GM18526 (cell line): ENCODE results near the gene LHX5.

Experiments
- POLR2A ChIP-seq: IDR thresholded peaks from 3 replicates; pipeline ENCODE4 v1.6.1; 2011; ENCODE audit not compliant: insufficient read length; ENCODE audit errors: extremely low read depth

Gene LHX5

DNA sequence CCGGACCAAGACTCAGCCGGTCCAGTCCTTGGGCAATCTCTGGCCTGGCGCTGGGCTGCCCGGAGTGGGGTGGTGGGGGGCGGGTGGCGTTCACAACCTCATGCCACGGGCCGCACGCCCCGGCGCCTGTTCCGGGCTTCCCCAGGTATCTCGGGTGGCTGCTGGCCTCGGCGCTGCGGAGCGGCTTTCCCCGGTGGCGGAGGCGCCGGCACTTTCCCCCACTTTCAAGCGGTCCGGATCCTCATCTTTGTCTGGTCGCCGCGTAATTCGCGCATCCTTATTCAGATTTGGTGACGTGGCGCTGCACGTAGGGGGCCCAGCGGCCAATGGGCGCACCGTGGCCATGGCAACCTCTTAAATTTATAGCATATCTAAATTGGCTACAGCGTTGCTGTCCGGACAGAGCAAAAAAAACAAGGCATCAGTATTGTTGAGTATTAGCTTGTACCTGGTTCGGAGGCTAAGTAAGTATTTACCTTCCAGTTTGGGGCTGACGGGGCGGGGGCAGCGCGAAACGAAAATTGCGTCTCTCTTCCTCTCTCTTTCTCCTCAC lies at the start of gene LHX5:
LHX5 (minus strand) TSS at position 253 of the 553 bp plus-strand sequence. CDS start 373 bp downstream, outside the sequence.
- TF ChIP-seq POLR2A, result no peak

DNA sequence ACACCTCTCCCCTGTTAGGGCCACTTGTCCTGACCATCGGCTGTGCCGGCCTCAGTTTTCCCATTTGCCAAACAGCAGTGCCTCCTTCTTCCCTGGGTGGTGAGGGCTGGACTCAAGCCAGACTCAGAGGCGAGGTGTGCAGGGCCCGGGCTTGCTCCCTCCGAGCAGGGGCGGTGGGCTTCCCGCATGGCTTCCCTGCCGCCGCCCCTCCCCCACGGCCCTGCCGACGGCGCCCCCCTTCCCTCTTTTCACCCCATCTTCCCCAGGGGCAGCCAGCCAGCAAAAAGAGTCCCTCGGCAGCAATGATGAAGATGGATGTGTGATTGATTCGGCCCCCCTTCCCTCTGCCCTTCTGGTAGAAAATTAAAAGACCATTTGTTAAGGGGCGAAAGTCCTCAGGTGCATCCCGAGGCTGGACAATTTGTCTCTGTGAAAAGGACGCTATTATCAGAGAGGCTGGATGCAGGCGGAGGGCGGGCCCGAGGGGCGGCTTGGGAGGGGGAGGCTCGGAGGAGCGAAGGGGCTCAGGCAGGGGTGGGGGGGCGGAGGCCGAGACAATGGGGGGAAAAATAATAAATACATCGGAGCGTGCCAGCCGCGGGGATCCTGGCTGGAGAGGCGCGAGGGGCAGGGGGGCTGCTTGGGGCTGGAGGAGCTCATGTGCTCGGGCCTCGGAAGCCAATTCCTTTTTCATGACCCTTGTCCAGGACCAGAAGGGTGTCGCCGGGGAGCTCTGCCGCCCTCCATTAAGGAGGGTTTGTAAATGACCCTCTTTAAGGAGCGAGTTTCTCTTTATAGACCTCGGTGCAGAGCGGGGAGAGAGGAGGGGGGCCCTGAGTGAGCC lies 48.0 kb upstream of the LHX5 start:
- no peak for TF ChIP-seq POLR2A

- TF ChIP-seq POLR2A, result no peak
These were observed 43.6 kb upstream of the LHX5 start for GRCh38 chr12:113515082-113515856.

DNA sequence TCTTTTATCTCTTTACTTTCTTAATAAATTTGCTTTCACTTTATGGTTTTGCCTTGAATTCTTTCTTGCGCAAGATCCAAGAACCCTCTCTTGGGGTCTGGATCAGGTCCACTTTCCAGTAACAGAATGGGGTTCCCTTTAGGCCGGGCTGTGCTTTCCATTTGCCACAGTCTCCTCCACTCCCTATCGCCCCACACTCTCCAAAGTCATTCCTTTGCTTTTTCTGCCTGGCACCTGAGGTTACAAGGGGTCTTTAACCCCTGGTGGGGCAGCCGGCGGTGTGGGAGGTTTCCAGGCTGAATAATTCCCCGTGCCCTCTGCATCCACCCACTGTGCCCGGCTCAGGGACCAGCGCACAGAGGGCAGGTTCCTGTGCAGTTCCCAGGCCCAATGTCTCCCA lies 42.9 kb upstream of the LHX5 start:
- no peak for TF ChIP-seq POLR2A

DNA sequence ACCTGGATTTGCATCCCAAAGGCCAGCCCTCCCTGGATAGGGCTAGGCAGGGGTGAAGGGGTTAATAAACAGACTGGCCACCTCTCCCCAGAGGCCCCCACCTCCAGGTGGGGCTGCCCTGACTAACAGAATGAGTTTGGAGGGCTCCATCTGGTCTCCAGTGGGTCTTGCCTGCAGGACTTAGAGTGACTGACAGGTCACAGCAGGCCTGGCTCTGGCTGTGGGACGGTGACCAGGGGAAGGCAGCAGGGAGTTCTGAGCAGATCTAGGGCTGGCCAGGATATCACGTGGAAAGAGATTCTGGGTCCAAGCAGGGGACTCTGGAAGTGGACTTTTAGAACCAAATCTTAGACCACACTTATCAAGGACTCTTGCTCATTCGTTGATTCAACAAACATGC lies 40.9 kb upstream of the LHX5 start:
- no peak for TF ChIP-seq POLR2A

GRCh38 chr12:113506867-113507266 lies 35.2 kb upstream of the LHX5 start:
- no peak for TF ChIP-seq POLR2A

GRCh38 chr12:113505941-113506340 lies 34.3 kb upstream of the LHX5 start:
- TF ChIP-seq POLR2A, result no peak

GRCh38 chr12:113504917-113505316 lies 33.2 kb upstream of the LHX5 start:
- TF ChIP-seq POLR2A, result no peak

DNA sequence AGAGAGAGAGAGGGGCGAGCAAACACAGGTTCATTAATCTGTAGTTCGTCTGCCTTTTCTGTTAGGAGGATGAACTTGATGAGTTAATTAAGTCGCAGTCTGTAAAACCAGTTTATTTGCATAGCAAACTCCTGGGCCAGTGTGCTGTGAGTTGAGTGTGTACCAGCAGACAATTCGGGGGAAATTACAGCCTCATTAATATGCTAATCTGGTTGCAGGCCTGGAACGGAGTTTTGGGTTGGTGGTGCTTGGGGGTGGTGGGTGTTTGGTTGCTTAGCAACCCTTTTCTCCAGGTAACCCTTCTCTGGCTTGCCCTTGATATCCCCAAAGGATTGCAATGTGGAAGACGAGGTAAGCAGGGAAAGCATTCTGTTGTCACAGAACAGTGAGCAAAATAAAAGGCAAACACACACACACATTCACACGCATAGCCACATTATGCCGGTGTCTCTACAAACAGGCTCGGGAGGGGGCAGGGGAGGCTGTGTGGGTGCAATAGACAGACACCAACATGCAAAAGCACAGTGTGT lies 29.2 kb upstream of the LHX5 start:
- no peak for TF ChIP-seq POLR2A

GRCh38 chr12:113500306-113500675 lies 28.6 kb upstream of the LHX5 start:
- no peak for TF ChIP-seq POLR2A

DNA sequence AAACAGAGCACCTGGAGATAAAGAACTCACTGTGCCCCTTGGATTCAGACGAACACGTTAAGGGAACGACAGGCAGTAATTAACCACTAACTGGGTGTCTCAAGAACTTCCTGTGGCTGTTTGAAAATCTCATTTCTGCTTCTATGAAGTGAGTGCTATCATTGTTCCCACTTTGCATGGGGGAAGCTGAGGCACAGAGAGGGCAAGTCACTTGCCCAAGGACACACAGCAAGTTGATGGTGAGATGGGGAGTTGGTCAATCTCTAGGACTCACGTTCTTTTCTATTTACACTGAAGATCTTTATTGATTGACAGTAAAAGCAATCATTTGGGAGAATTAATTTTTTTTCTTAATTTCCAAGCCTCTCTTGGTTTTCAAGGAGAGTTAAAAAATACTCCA lies 26.8 kb upstream of the LHX5 start:
- no peak for TF ChIP-seq POLR2A

DNA sequence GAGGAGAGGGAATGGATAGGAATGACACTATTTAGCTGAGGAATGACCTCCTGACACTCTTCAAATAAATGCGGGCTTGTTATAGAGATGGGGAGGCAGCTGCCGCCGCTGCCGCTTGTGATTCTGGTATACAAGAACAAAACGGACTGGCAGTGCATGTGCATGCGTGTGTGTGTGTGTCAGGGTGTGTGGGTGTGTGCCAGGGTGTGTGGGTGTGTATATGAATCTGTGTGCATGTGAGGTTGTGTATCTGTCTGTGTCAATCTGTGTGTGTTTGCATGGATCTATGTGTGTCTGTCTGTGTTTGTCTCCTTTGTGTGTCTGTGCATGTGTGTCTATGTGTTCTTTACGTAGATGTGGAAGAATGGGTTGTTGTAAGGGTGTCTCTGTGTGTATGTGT lies 26.0 kb upstream of the LHX5 start:
- TF ChIP-seq POLR2A, result no peak

DNA sequence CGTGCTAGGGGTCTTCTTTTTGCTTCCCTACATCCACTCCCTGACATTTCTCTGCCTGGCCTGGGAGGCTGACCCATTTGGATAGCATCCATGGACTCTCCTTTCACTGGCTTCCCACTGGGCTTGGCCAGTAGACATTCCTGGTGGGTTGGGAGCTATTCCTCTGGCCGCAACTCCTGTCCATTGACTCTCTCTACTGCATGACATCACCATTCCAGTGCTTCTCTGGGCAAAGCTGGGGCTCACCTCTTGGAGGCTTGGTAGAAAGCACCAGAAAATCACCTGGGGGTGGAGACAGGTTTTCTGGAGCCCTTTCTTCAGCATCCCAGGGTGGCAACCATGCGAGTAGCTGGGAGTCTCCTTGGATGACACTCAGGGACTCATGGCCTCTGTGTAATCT lies 16.7 kb upstream of the LHX5 start:
- no peak for TF ChIP-seq POLR2A

GRCh38 chr12:113486722-113487121 lies 15.1 kb upstream of the LHX5 start:
- no peak for TF ChIP-seq POLR2A

GRCh38 chr12:113485330-113485729 lies 13.7 kb upstream of the LHX5 start:
- TF ChIP-seq POLR2A, result no peak

DNA sequence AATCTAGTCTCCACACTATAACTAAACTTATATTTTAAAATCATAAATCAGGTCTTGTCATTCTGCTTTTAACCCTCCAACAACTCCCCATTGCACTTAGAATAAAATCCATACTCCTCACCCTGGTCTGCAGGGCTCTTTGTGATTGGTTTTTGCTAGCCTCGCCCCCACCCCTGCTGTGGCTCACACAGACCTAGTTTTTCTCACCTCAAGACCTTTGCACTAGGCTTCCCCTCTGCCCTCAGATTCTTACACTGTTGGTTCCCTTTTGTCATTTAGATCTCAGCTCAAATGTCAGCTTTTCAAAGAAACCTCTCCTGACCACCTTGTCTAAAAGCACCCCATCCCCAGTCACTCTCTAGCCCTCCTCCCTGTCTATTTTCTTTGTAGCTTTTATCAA lies 10.7 kb upstream of the LHX5 start:
- no peak for TF ChIP-seq POLR2A
